Metanephros (tissue), 1 donor: ENCODE data around the gene MRPS18C. TPM values are rescaled to one million over a fixed set of nuclear protein-coding genes. Genes with fewer than 3 reads are reported as not detected.

Experiments used
- total RNA-seq: library from RNA; depleted of rRNA; stranded (reverse); fragments of >200 nt; gene quantifications from one replicate; pipeline ENCODE4 v1.2.3, GENCODE V29; 2014

MRPS18C gene
- 17.3 TPM for total RNA-seq

GRCh38 chr4:83455281-83456183 is at the start of gene MRPS18C, which contains the start of gene HELQ:
MRPS18C (plus strand) TSS chr4:83456058; CDS start chr4:83456078, 20 bp downstream.
HELQ (minus strand) TSS chr4:83455823; CDS start chr4:83455693, 130 bp downstream.

GRCh38 chr4:83484500-83485461 is 28.9 kb downstream of the MRPS18C start, which contains the start of gene ABRAXAS1:
ABRAXAS1 (minus strand) TSS chr4:83485100; CDS start chr4:83485072, 28 bp downstream.

Other genes starting within 250 kb of the MRPS18C start
- 12.6 TPM for gene COQ2, start 171.3 kb upstream of the MRPS18C start, total RNA-seq
- gene HPSE, start 121.2 kb upstream of the MRPS18C start, total RNA-seq = 1.3 TPM
- gene HELQ, start 235 bp upstream of the MRPS18C start, total RNA-seq = 20.7 TPM
- gene ABRAXAS1, start 29.0 kb downstream of the MRPS18C start, total RNA-seq = 18.3 TPM
- 32.4 TPM for gene GPAT3, start 80.0 kb downstream of the MRPS18C start, total RNA-seq